GM12872 (cell line): Measurements from ENCODE around the gene HEMGN.

Experiments used
- TF ChIP-seq, protein P1 (sequence below): IDR thresholded peaks from 3 replicates; pipeline ENCODE4 v1.5.1; 2011; ENCODE audit warnings: low read depth, mild to moderate bottlenecking, low read length, moderate library complexity; ENCODE audit not compliant: insufficient read depth

The HEMGN gene

DNA sequence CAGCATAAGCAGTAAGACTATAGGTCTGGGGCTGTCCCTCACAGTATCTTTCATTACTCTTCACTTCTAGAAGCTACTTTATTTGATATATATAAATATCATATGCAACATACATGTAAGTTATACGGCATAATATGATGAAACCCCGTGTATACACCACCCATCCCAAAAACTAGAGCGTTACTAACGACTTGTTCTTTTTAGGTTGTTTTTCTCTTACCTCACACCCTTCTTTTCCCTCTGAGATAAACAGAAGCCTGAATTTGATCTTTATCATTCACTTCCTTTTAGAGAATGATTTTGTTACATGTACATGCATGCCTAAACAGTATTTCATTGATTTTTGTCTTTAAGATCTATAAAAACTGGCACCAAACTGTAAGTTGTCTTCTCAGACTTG is 19.4 kb downstream of the HEMGN start:
- TF ChIP-seq, protein P1, sequence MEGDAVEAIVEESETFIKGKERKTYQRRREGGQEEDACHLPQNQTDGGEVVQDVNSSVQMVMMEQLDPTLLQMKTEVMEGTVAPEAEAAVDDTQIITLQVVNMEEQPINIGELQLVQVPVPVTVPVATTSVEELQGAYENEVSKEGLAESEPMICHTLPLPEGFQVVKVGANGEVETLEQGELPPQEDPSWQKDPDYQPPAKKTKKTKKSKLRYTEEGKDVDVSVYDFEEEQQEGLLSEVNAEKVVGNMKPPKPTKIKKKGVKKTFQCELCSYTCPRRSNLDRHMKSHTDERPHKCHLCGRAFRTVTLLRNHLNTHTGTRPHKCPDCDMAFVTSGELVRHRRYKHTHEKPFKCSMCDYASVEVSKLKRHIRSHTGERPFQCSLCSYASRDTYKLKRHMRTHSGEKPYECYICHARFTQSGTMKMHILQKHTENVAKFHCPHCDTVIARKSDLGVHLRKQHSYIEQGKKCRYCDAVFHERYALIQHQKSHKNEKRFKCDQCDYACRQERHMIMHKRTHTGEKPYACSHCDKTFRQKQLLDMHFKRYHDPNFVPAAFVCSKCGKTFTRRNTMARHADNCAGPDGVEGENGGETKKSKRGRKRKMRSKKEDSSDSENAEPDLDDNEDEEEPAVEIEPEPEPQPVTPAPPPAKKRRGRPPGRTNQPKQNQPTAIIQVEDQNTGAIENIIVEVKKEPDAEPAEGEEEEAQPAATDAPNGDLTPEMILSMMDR = no peak

DNA sequence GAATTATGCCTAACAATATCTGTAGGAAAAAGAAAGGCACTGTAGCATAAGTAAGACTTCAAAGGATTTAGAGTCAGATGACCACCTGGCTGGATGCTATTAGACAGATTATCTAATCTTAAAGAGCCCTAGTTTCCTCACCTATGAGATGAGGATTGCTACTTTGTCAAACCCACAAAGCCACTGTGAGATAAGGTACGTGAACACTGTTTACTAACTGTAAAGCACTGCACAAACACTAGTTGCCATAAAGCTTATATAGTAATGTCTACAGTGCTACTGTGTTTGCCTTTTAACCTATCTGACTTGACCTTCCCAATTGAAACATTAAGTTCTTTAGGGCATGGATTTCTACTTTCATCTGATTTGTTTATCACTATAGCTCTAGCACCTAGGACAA is 26.0 kb downstream of the HEMGN start:
- TF ChIP-seq, protein P1 = no peak

DNA sequence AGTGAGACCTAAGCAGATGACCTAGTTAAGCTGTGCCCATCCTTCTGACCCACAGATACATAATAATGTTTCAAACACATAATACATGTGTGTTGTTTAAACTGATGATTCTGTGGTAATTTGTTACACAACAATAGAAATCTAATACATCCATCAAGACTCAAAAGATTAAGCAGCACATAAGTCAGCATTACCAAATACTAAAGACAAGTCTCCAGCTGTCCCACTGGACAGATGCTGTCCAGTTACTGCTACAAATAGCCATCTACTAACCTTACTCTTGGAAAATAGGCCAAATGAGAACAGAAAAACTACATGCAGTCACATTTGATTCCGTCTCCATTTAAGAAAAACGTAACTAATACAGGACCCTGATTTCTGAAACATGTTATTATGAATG is 26.4 kb downstream of the HEMGN start:
- TF ChIP-seq, protein P1 = no peak

DNA sequence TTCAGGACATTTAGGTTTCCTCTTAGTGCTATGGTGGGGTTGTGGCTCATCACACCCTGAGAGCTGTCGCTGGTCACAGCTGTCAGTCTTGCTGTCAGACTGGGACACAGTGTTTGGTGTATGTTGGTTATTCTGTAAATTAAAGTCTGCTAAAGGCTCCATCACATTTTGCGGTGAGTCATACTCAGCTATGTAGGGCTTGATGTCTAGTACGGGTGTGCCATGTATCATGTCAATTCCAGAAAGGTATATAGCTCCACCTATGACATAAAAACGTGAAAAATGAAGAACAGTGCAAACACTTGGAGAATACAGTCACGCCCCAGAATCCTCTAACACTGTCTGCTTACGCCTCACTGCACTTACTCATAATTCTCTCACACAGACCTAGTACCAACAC is 27.6 kb downstream of the HEMGN start:
- TF ChIP-seq, protein P1 = no peak

DNA sequence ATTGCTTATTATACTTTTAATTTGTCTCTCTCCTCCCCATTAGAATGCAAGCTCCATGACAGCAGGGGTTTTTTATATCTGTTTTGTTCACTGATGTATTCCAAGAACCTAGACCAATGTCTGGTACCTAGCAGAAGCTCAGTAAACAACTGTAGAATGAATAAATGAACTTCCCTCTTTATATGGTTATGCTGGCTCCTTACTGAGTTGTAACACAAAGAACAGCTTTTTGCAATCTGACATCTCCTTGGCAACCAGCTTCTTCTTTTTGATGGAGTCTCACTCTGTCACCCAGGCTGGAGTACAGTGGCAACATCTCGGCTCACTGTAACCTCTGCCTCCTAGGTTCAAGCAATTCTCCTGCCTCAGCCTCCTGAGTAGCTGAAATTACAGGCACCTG is 29.3 kb downstream of the HEMGN start:
- TF ChIP-seq, protein P1 = no peak

DNA sequence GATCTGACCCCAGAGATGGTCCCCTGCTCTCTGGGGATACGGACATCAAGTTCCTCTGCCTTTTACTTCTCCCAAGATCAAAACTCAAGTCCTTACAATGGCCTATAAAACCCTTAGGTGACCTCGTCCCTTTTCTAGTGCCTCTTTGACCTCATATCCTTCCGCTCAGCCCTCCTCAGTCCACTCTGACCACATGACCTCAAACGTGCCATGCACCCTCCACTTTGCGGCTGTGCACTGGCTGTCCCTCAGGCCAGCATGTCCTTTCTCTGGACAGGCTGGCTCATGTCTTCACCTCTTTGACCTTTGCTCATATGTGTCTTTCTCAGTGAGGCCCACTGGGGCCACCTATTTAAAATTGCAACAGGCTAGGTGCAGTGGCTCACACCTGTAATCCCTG is 30.3 kb downstream of the HEMGN start:
- TF ChIP-seq, protein P1 = no peak

DNA sequence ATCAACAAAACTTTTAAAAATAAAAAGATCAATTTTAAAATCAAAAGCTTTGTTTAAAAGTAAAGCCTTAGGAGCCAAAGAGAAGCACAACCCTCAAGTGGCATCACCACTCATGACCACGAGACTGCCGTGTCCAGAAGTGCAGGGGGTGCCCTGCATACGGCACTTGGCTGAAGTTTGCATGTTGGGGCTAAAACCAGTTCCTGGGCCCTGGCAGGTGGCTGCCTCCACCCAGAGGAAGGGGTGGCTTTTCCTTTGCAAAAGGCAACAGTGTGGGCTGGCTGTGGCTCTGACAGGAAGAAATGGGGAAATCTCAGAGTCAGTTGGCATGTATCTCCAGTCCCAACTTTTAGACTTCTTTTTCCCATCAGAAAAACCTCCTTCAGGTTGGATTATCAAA is 30.9 kb downstream of the HEMGN start:
- TF ChIP-seq, protein P1 = no peak
